SK-N-SH (cell line): ENCODE results near the gene ARID4B.

Source experiments
- CTCF ChIP-seq: fragments of 200-600 bp; sonication (generic); IDR thresholded peaks from 2 replicates; pipeline ENCODE4 v1.6.1; 2017; ENCODE audit warnings: antibody characterized with exemption, mild to moderate bottlenecking, moderate library complexity
- EP300 ChIP-seq, 2 experiments: IDR thresholded peaks; 2 replicates each; pipeline versions ENCODE4 v1.4.0 to v1.6.1; 2012; ENCODE audit warnings: borderline replicate concordance in 1 of 2, low read depth in 1 of 2, low read length in 1 of 2
- EZH2phosphoT487 ChIP-seq: fragments of 200-600 bp; sonication (generic); IDR thresholded peaks from 2 replicates; pipeline ENCODE4 v1.6.1; 2017; ENCODE audit warnings: low read depth, mixed run types, mild to moderate bottlenecking, antibody characterized with exemption, moderate library complexity, borderline replicate concordance
- MXI1 ChIP-seq: IDR thresholded peaks from 2 replicates; pipeline ENCODE4 v1.6.1; 2012; ENCODE audit warnings: mild to moderate bottlenecking, low read depth, low read length, improper control_type of control experiment
- NFIC ChIP-seq: IDR thresholded peaks from 2 replicates; pipeline ENCODE4 v1.4.0; 2012; ENCODE audit warnings: borderline replicate concordance
- POLR2AphosphoS5 ChIP-seq: IDR thresholded peaks from 2 replicates; pipeline ENCODE4 v1.6.1; 2012; ENCODE audit warnings: low read depth, low read length
- RAD21 ChIP-seq: IDR thresholded peaks from 2 replicates; pipeline ENCODE4 v1.6.1; 2012; ENCODE audit warnings: mild to moderate bottlenecking, low read length
- TAF1 ChIP-seq: IDR thresholded peaks from 2 replicates; pipeline ENCODE4 v1.6.1; 2012; ENCODE audit warnings: low read depth, mild to moderate bottlenecking, low read length, moderate library complexity, borderline replicate concordance
- TEAD4 ChIP-seq: IDR thresholded peaks from 2 replicates; pipeline ENCODE4 v1.4.0; 2012; ENCODE audit warnings: mild to moderate bottlenecking, borderline replicate concordance; ENCODE audit not compliant: insufficient read depth
- TF ChIP-seq, protein P1 (sequence below): IDR thresholded peaks from 2 replicates; pipeline ENCODE4; 2012

DNA sequence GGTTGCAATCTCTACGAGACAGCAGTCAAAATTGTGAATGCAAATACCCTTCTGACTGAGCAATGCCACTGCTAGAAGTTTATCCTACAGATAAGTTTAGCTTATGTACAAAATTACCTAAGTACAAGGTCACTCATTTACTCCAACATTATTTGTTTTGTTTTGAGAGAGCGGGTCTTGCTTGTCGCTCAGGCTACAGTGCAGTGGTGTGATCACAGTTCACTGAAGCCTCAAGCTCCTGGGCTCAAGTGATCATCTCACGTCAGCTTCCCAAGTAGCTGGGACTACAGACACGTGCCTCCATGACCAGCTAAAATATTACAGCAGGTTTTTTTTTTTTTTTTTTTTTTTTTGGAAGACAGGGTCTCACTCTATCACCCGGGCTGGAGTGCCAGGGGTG, 182.3 kb downstream of the ARID4B start:
- TF ChIP-seq, protein P1, sequence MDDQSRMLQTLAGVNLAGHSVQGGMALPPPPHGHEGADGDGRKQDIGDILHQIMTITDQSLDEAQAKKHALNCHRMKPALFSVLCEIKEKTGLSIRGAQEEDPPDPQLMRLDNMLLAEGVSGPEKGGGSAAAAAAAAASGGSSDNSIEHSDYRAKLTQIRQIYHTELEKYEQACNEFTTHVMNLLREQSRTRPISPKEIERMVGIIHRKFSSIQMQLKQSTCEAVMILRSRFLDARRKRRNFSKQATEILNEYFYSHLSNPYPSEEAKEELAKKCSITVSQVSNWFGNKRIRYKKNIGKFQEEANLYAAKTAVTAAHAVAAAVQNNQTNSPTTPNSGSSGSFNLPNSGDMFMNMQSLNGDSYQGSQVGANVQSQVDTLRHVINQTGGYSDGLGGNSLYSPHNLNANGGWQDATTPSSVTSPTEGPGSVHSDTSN: no peak
- TF ChIP-seq POLR2AphosphoS5 (no peak), TAF1 (no peak), EZH2phosphoT487 (no peak), EP300 (IDR thresholded peaks at IDR 0.05; ENCODE audit: borderline replicate concordance in 1 of 2, low read depth in 1 of 2, low read length in 1 of 2) (no peak), MXI1 (no peak), RAD21 (no peak), CTCF (no peak), TEAD4 (no peak), NFIC (no peak)
